ENCODE results near the gene RASD1.

RASD1 gene

GRCh38 chr17:17448723-17449122 lies 47.5 kb downstream of the RASD1 start:
- Mint-ChIP-seq H3K4me3 (no peak overlapping the region), H3K9me3 (no peaks in the 10 kb centered on the region), H3K27ac (no peak overlapping the region), H3K36me3 (ENCODE audit: low read depth) (no peaks in the 10 kb centered on the region), H3K27me3 (ENCODE audit: low read depth) (no peaks in the 10 kb centered on the region), H3K4me1 (ENCODE audit: low read depth) (no peaks in the 10 kb centered on the region)
- no peak for DNase-seq (ENCODE audit: low spot score)

- H3K36me3 Mint-ChIP-seq (ENCODE audit: low read depth), result no peaks in the 10 kb centered on the region
- no peak overlapping the region for H3K4me3 Mint-ChIP-seq
- no peaks in the 10 kb centered on the region for H3K9me3 Mint-ChIP-seq
- no peak for DNase-seq (ENCODE audit: low spot score)
- no peaks in the 10 kb centered on the region for H3K27me3 Mint-ChIP-seq (ENCODE audit: low read depth)
- no peaks in the 10 kb centered on the region for H3K4me1 Mint-ChIP-seq (ENCODE audit: low read depth)
- H3K27ac Mint-ChIP-seq, result no peak overlapping the region
These were observed 48.1 kb downstream of the RASD1 start for GRCh38 chr17:17448076-17448475.

- no peaks in the 10 kb centered on the region for H3K36me3 Mint-ChIP-seq (ENCODE audit: low read depth)
- no peaks in the 10 kb centered on the region for H3K4me1 Mint-ChIP-seq (ENCODE audit: low read depth)
- no peaks in the 10 kb centered on the region for H3K9me3 Mint-ChIP-seq
- no peak overlapping the region for H3K4me3 Mint-ChIP-seq
- no peaks in the 10 kb centered on the region for H3K27me3 Mint-ChIP-seq (ENCODE audit: low read depth)
- no peak overlapping the region for H3K27ac Mint-ChIP-seq
- no peak for DNase-seq (ENCODE audit: low spot score)
These were observed 48.9 kb downstream of the RASD1 start for GRCh38 chr17:17447264-17447663.

- Mint-ChIP-seq H3K27me3 (ENCODE audit: low read depth) (no peaks in the 10 kb centered on the region), H3K27ac (no peak overlapping the region), H3K4me1 (ENCODE audit: low read depth) (no peaks in the 10 kb centered on the region), H3K4me3 (no peak overlapping the region), H3K9me3 (no peaks in the 10 kb centered on the region), H3K36me3 (ENCODE audit: low read depth) (no peaks in the 10 kb centered on the region)
- DNase-seq (ENCODE audit: low spot score), result no peak
These were observed 49.5 kb downstream of the RASD1 start for GRCh38 chr17:17446666-17447155.

- H3K4me3 Mint-ChIP-seq, result no peak overlapping the region
- H3K36me3 Mint-ChIP-seq (ENCODE audit: low read depth), result no peaks in the 10 kb centered on the region
- H3K27me3 Mint-ChIP-seq (ENCODE audit: low read depth), result no peaks in the 10 kb centered on the region
- H3K9me3 Mint-ChIP-seq, result no peaks in the 10 kb centered on the region
- H3K27ac Mint-ChIP-seq, result no peak overlapping the region
- H3K4me1 Mint-ChIP-seq (ENCODE audit: low read depth), result no peaks in the 10 kb centered on the region
- no peak for DNase-seq (ENCODE audit: low spot score)
These were observed 50.1 kb downstream of the RASD1 start for GRCh38 chr17:17445925-17446665.

- H3K4me1 Mint-ChIP-seq (ENCODE audit: low read depth), result no peaks in the 10 kb centered on the region
- DNase-seq (ENCODE audit: low spot score), result no peak
- H3K27ac Mint-ChIP-seq, result no peak overlapping the region
- H3K4me3 Mint-ChIP-seq, result no peak overlapping the region
- H3K36me3 Mint-ChIP-seq (ENCODE audit: low read depth), result no peaks in the 10 kb centered on the region
- H3K9me3 Mint-ChIP-seq, result no peaks in the 10 kb centered on the region
- H3K27me3 Mint-ChIP-seq (ENCODE audit: low read depth), result no peaks in the 10 kb centered on the region
These were observed 50.8 kb downstream of the RASD1 start for GRCh38 chr17:17445296-17445924.

All from T-helper 2 cell treated with Interferon-gamma antibody and Interleukin-4, amounts not matched to agents 5 μg/mL and 100 μg/mL, for 36 hours (primary cell).